WI38 (cell line): Measurements from ENCODE around the gene GLCE.

ENCODE experiments used
- H3K4me3 ChIP-seq: 2 replicates; pipeline ENCODE4 v1.5.1; 2011; ENCODE audit warnings: low read depth, mild to moderate bottlenecking, control low read depth, low read length
- CTCF ChIP-seq: IDR thresholded peaks from 2 replicates; pipeline ENCODE4 v1.5.1; 2012; ENCODE audit warnings: low read depth, mild to moderate bottlenecking, control low read depth, low read length

Gene GLCE

GRCh38 chr15:69318033-69318432, 157.6 kb downstream of the GLCE start:
- no peak overlapping the region for H3K4me3 ChIP-seq

GRCh38 chr15:69319384-69320375, 159.2 kb downstream of the GLCE start:
- no peak for TF ChIP-seq CTCF
- H3K4me3 ChIP-seq, result no peak overlapping the region

More at GRCh38 chr15:69318033-69318432, 157.6 kb downstream of the GLCE start:
- no peak for TF ChIP-seq CTCF

- no peak for TF ChIP-seq CTCF
- H3K4me3 ChIP-seq, result no peak overlapping the region
Observed at GRCh38 chr15:69320977-69321554, 160.6 kb downstream of the GLCE start.
